ENCODE measurements around the gene ZNF429. TPM values are rescaled to one million over a fixed set of nuclear protein-coding genes. Genes with fewer than 3 reads are reported as not detected.

ZNF429 gene
- polyA plus RNA-seq, 4 donors, result 3.1 to 26.5 (median 4.9) TPM

DNA sequence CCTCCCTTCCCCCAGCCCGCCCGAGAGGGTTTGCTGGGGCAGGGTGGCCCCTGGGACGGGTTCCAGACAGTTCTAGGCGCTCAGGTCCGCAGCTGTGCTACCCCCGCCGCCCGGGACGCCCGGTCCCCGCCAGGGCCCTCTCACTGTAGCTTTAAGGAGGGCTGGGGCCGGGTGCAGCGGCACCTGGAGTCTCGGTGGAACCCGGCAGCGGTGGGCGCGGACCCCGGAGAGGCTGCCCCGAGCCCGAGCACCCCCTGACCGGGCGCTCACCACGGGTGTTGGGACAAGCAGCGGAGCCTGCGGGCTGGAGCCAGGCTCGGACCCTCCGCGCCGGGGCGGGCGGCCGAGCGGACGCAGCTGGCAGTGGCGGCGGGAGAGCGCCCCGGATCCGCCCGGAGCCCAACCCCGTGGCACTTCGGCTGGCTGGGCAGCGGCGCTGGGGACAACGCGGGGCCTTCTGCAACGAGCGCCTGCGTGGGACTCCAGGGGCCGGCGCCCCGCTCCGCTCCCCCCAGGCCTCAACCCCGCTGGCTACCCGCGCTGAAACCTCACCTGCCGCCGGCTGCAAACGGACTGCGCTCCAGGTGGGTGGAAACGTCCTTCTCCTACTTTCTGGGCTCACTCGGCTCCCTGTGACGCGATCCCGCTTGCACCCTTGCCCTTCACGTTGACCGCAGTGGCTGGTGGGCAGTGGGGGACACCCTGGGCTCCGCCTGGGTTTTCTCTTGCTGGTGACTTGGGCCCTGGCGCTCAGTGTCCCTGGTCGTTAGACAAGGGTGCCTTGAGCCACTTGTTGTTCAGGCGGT lies 81.1 kb downstream of the ZNF429 start:
- H3K4me3 ChIP-seq (ENCODE audit: low read depth in 1 of 3, low read length in 3 of 3), result peak overlapping the region; percentile 25 to 68 (median 51)
- no peaks in the 10 kb centered on the region for H3K9me3 ChIP-seq (ENCODE audit: control insufficient read depth in 2 of 2, insufficient read depth in 1 of 2, low read depth in 1 of 2, low read length in 1 of 2)
- peak overlapping the region in 1 of 3 donors; percentile 60 for H3K27ac ChIP-seq (ENCODE audit: low read depth in 1 of 3, low read length in 2 of 3)
- DNase-seq (peak in 1 of 2 donors; percentile 76), FAIRE-seq (no peak)
- peaks cover 0 to 4% (median 0%) of the 10 kb centered on the region in 3 donors for H3K36me3 ChIP-seq (ENCODE audit: control insufficient read depth in 3 of 3, insufficient read depth in 2 of 3, low read depth in 1 of 3, low read length in 3 of 3)
- WGBS, 3 donors, result 4 to 12% (median 5%) methylated on average over 34 to 72 of the region's 72 CpGs
- H3K27me3 ChIP-seq (ENCODE audit: control insufficient read depth in 3 of 3, insufficient read depth in 3 of 3, low read length in 3 of 3), result no peaks in the 10 kb centered on the region
- peaks cover 0 to 4% (median 0%) of the 10 kb centered on the region in 3 donors for H3K4me1 ChIP-seq (ENCODE audit: control insufficient read depth in 3 of 3, insufficient read depth in 2 of 3, low read depth in 1 of 3, low read length in 2 of 3)

DNA sequence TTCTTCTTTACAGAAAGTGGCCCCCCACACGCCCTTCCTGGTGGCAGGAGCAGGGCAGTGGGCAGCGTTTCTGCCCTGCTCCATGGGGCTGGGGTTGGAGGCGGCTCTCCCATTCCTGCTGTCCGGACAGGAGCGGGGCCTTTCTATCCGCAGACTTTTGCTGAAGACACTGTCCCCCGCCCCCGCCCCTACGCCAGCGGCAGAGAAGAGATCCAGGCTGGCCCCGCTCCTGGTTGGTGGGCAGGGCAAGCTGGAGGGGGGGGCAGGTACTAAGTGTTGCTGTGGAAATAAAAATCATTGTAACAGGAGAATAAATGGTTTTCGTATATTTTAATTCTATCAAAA lies 81.7 kb downstream of the ZNF429 start:
- FAIRE-seq (no peak), DNase-seq (no peak)
- H3K9me3 ChIP-seq (ENCODE audit: control insufficient read depth in 2 of 2, insufficient read depth in 1 of 2, low read depth in 1 of 2, low read length in 1 of 2), result no peaks in the 10 kb centered on the region
- peak overlapping the region in 2 of 3 donors; percentile 51 to 68 for H3K4me3 ChIP-seq (ENCODE audit: low read depth in 1 of 3, low read length in 3 of 3)
- peak overlapping the region in 1 of 3 donors; percentile 60 for H3K27ac ChIP-seq (ENCODE audit: low read depth in 1 of 3, low read length in 2 of 3)
- peaks cover 0 to 4% (median 0%) of the 10 kb centered on the region in 3 donors for H3K4me1 ChIP-seq (ENCODE audit: control insufficient read depth in 3 of 3, insufficient read depth in 2 of 3, low read depth in 1 of 3, low read length in 2 of 3)
- no peaks in the 10 kb centered on the region for H3K27me3 ChIP-seq (ENCODE audit: control insufficient read depth in 3 of 3, insufficient read depth in 3 of 3, low read length in 3 of 3)
- WGBS, 3 donors, result 17 to 47% (median 33%) methylated on average over 10 to 12 of the region's 12 CpGs
- peaks cover 0 to 2% (median 0%) of the 10 kb centered on the region in 3 donors for H3K36me3 ChIP-seq (ENCODE audit: control insufficient read depth in 3 of 3, insufficient read depth in 2 of 3, low read depth in 1 of 3, low read length in 3 of 3)

DNA sequence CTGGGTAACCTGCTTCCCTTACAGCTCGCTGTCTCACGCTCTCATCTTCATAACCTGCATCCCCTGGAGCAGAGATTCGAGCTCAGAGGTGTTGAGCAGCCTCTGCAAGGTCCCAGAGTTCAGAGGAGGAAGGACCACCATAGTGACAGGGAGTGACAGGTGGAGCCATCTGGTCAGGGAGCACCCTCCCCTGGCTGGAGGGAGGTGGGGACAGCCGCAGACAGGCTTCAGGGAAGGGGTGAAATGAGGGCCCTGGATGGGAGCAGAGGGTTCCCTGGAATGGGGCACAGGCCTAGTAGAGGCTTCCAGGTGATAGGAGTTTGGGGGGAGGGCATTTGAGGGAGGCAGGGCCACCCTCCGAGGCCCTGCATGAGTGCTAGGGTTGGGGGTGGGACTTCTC lies 82.1 kb downstream of the ZNF429 start:
- Histone ChIP-seq H3K4me1 (ENCODE audit: control insufficient read depth in 3 of 3, insufficient read depth in 2 of 3, low read depth in 1 of 3, low read length in 2 of 3) (peaks cover 0 to 4% (median 0%) of the 10 kb centered on the region in 3 donors), H3K27me3 (ENCODE audit: control insufficient read depth in 3 of 3, insufficient read depth in 3 of 3, low read length in 3 of 3) (no peaks in the 10 kb centered on the region), H3K36me3 (ENCODE audit: control insufficient read depth in 3 of 3, insufficient read depth in 2 of 3, low read depth in 1 of 3, low read length in 3 of 3) (peaks cover 0 to 2% (median 0%) of the 10 kb centered on the region in 3 donors), H3K9me3 (ENCODE audit: control insufficient read depth in 2 of 2, insufficient read depth in 1 of 2, low read depth in 1 of 2, low read length in 1 of 2) (no peaks in the 10 kb centered on the region), H3K27ac (ENCODE audit: low read depth in 1 of 3, low read length in 2 of 3) (no peak overlapping the region), H3K4me3 (ENCODE audit: low read depth in 1 of 3, low read length in 3 of 3) (peak overlapping the region in 1 of 3 donors; percentile 51)
- WGBS, 3 donors, result 44 to 66% (median 59%) methylated on average over 5 of the region's 5 CpGs
- FAIRE-seq, result no peak
- DNase-seq, result peak in 1 of 2 donors; percentile 35

DNA sequence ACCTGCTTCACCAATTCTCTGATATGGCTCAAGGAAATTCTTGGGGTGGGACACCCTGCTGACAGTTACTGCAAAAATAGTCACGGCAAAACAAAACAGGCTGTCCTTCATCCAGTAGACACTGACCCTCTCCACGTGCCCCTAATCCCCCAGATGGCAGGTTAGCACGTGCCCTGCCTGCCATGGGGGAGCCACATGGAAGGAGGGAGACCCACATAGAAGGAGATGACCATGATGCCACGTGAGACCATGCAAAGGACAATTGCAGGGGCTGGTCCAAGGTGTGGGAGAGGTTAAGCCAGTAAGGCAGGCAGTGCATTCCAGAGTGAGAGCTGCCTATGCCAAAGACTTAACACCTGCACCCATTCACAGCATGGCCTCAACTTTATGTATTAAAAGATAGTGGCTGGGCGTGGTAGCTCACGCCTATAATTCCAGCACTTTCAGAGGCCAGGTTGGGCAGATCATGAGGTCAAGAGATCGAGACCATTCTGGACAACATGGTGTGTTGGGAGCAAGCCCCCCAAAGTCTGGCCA lies 82.7 kb downstream of the ZNF429 start:
- Histone ChIP-seq H3K4me3 (ENCODE audit: low read depth in 1 of 3, low read length in 3 of 3) (no peak overlapping the region), H3K27me3 (ENCODE audit: control insufficient read depth in 3 of 3, insufficient read depth in 3 of 3, low read length in 3 of 3) (no peaks in the 10 kb centered on the region), H3K36me3 (ENCODE audit: control insufficient read depth in 3 of 3, insufficient read depth in 2 of 3, low read depth in 1 of 3, low read length in 3 of 3) (peaks cover 0 to 2% (median 0%) of the 10 kb centered on the region in 3 donors), H3K9me3 (ENCODE audit: control insufficient read depth in 2 of 2, insufficient read depth in 1 of 2, low read depth in 1 of 2, low read length in 1 of 2) (no peaks in the 10 kb centered on the region), H3K4me1 (ENCODE audit: control insufficient read depth in 3 of 3, insufficient read depth in 2 of 3, low read depth in 1 of 3, low read length in 2 of 3) (peaks cover 0 to 4% (median 0%) of the 10 kb centered on the region in 3 donors), H3K27ac (ENCODE audit: low read depth in 1 of 3, low read length in 2 of 3) (no peak overlapping the region)
- WGBS, 3 donors, result 43 to 75% (median 51%) methylated on average over 7 of the region's 7 CpGs
- no peak for DNase-seq
- no peak for FAIRE-seq

DNA sequence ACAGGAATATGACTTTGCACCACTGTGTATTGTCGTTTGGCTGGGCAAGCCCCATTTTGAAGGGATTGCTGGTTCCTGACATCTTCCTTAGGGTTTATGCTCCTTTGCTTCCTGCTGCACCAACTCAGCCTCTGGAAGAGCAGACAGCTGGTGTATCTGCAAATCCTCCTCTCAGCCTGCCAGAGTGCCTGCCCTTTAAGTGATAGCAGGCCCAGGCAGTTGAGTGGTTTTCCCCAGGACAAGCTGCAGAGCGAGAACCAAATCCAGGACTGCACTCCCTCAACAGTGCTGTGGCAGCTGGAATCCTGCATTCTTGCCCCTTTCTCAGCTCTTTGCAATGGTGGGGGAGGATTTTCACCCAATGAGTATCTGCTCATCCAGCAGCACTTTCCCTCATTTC lies 85.5 kb downstream of the ZNF429 start:
- 55 to 68% (median 64%) methylated on average over 2 of the region's 2 CpGs for WGBS, 3 donors
- no peak overlapping the region for H3K4me3 ChIP-seq (ENCODE audit: low read depth in 1 of 3, low read length in 3 of 3)
- no peak for DNase-seq
- H3K36me3 ChIP-seq (ENCODE audit: control insufficient read depth in 3 of 3, insufficient read depth in 2 of 3, low read depth in 1 of 3, low read length in 3 of 3), result peaks cover 0 to 2% (median 0%) of the 10 kb centered on the region in 3 donors
- H3K27ac ChIP-seq (ENCODE audit: low read depth in 1 of 3, low read length in 2 of 3), result no peak overlapping the region
- no peaks in the 10 kb centered on the region for H3K27me3 ChIP-seq (ENCODE audit: control insufficient read depth in 3 of 3, insufficient read depth in 3 of 3, low read length in 3 of 3)
- no peak for FAIRE-seq
- H3K4me1 ChIP-seq (ENCODE audit: control insufficient read depth in 3 of 3, insufficient read depth in 2 of 3, low read depth in 1 of 3, low read length in 2 of 3), result peaks cover 0 to 4% (median 0%) of the 10 kb centered on the region in 3 donors
- no peaks in the 10 kb centered on the region for H3K9me3 ChIP-seq (ENCODE audit: control insufficient read depth in 2 of 2, insufficient read depth in 1 of 2, low read depth in 1 of 2, low read length in 1 of 2)

DNA sequence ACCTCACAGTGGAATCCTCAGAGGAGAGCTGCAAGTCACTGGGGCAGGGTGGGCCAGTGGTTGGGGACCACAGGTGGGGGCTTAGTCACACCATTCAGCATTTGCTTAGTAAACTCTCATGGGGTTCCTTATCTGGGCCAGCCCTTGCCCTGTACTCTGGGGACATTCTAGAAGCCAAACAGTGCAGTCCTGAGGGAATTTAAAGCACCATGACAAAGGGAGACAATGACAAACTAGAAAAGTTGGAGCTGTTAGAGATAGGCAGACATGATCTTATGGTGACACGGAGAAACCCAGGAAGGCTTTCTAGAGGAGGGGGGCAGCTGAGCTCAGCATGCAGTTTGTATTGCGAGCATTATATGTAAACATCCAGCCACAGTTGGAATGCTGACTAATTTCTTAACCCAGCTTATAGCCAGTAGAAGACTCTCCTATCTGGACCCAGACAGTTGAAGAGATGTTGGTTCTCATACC lies 87.6 kb downstream of the ZNF429 start:
- Histone ChIP-seq H3K4me1 (ENCODE audit: control insufficient read depth in 3 of 3, insufficient read depth in 2 of 3, low read depth in 1 of 3, low read length in 2 of 3) (peaks cover 0 to 3% (median 0%) of the 10 kb centered on the region in 3 donors), H3K27ac (ENCODE audit: low read depth in 1 of 3, low read length in 2 of 3) (no peak overlapping the region), H3K27me3 (ENCODE audit: control insufficient read depth in 3 of 3, insufficient read depth in 3 of 3, low read length in 3 of 3) (no peaks in the 10 kb centered on the region), H3K9me3 (ENCODE audit: control insufficient read depth in 2 of 2, insufficient read depth in 1 of 2, low read depth in 1 of 2, low read length in 1 of 2) (no peaks in the 10 kb centered on the region), H3K4me3 (ENCODE audit: low read depth in 1 of 3, low read length in 3 of 3) (no peak overlapping the region), H3K36me3 (ENCODE audit: control insufficient read depth in 3 of 3, insufficient read depth in 2 of 3, low read depth in 1 of 3, low read length in 3 of 3) (peaks cover 0 to 5% (median 0%) of the 10 kb centered on the region in 3 donors)
- DNase-seq, result no peak
- 82 to 87% (median 85%) methylated on average over 2 of the region's 2 CpGs for WGBS, 3 donors
- no peak for FAIRE-seq

DNA sequence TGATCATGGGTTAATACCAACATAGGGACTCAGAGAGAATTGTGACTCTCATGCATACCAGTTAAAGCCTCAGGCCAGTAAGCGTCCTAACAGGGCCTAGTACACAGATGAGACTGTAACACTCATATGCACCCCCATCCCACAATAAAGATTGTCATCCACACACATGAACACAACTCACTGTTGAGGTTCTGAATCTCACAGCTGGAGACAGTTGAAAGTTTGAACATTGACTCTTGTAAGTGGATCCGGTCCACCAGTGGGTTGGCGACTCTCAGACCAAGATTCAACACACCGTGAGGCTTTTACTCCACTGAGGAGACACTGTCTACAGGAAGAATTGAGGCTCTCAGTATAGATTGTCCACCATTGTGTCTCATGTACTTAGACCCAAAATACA lies 88.1 kb downstream of the ZNF429 start:
- H3K27ac ChIP-seq (ENCODE audit: low read depth in 1 of 3, low read length in 2 of 3), result no peak overlapping the region
- FAIRE-seq, result no peak
- H3K4me3 ChIP-seq (ENCODE audit: low read depth in 1 of 3, low read length in 3 of 3), result no peak overlapping the region
- WGBS, 3 donors, result 88 to 90% (median 89%) methylated on average over 4 of the region's 4 CpGs
- H3K27me3 ChIP-seq (ENCODE audit: control insufficient read depth in 3 of 3, insufficient read depth in 3 of 3, low read length in 3 of 3), result no peaks in the 10 kb centered on the region
- no peak for DNase-seq
- H3K36me3 ChIP-seq (ENCODE audit: control insufficient read depth in 3 of 3, insufficient read depth in 2 of 3, low read depth in 1 of 3, low read length in 3 of 3), result peaks cover 0 to 5% (median 0%) of the 10 kb centered on the region in 3 donors
- H3K9me3 ChIP-seq (ENCODE audit: control insufficient read depth in 2 of 2, insufficient read depth in 1 of 2, low read depth in 1 of 2, low read length in 1 of 2), result no peaks in the 10 kb centered on the region
- H3K4me1 ChIP-seq (ENCODE audit: control insufficient read depth in 3 of 3, insufficient read depth in 2 of 3, low read depth in 1 of 3, low read length in 2 of 3), result no peaks in the 10 kb centered on the region

DNA sequence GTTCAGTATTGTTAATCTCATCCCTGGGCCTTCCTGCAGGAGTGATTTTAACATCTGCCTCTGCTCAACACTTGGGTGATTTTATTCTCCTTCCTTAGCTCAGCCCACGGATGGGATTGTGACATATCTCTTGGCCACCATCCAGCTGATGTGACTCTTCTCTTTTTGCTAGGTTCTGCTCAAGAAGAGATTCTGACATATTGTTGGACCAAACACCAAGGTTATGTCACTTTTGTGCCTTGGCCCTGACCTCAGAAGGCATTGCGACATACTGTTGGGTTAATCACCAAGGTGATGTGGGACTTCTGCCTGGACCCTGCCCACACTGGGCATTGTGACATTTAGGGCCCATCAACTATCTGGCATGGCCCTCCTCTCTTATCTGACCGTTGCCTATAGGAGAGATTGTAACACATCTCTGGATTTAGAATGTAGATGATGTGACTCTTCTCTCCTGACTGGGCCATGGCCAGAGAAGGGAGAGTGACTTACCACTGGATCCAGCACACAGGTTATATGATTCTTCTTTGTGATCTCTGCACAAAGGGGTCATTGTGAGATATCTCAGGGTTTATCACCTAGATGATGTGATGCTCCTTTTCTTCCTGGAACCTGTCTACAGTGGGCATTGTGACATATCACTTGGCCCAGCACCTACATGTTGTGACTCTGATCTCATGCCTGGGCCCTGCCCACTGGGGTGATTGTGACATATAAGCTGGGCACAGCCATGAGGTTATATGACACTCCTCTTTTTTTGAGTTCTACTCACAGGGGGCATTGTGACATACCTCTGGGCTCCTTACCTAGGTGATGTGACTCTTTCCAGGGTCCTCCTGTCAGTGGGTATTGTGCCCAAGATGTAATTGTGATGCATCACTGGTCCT lies 88.8 kb downstream of the ZNF429 start:
- 61 to 72% (median 65%) methylated on average over 3 of the region's 3 CpGs for WGBS, 3 donors
- FAIRE-seq, result no peak
- no peak overlapping the region for H3K27ac ChIP-seq (ENCODE audit: low read depth in 1 of 3, low read length in 2 of 3)
- no peak overlapping the region for H3K4me3 ChIP-seq (ENCODE audit: low read depth in 1 of 3, low read length in 3 of 3)
- DNase-seq, result no peak
- H3K9me3 ChIP-seq (ENCODE audit: control insufficient read depth in 2 of 2, insufficient read depth in 1 of 2, low read depth in 1 of 2, low read length in 1 of 2), result no peaks in the 10 kb centered on the region
- no peaks in the 10 kb centered on the region for H3K4me1 ChIP-seq (ENCODE audit: control insufficient read depth in 3 of 3, insufficient read depth in 2 of 3, low read depth in 1 of 3, low read length in 2 of 3)
- H3K36me3 ChIP-seq (ENCODE audit: control insufficient read depth in 3 of 3, insufficient read depth in 2 of 3, low read depth in 1 of 3, low read length in 3 of 3), result peaks cover 0 to 5% (median 0%) of the 10 kb centered on the region in 3 donors
- no peaks in the 10 kb centered on the region for H3K27me3 ChIP-seq (ENCODE audit: control insufficient read depth in 3 of 3, insufficient read depth in 3 of 3, low read length in 3 of 3)
